HL-60/S4 treated with phorbol 12-myristate 13-acetate at 8.2 ng/mL for 4 days and 3 days (cell line): ENCODE data around the gene LRRC4C.

ENCODE experiments used
- in situ Hi-C: fragments of 300-500 bp; cut with MboI; formaldehyde crosslinking; loops from 2 replicates; pipeline ENCODE4 v1.15.0; 2022; ENCODE audit warnings: low sequenced_read_pairs

The LRRC4C gene

GRCh38 chr11:40274017-40274416, 1185.4 kb downstream of the LRRC4C start:
- in situ Hi-C loops, result no loop called here

GRCh38 chr11:40273192-40273732, 1186.2 kb downstream of the LRRC4C start:
- in situ Hi-C loops, result no loop called here

- in situ Hi-C loops, result no loop called here
Observed at GRCh38 chr11:40271361-40271760, 1188.1 kb downstream of the LRRC4C start.

GRCh38 chr11:40269865-40270264, 1189.6 kb downstream of the LRRC4C start:
- in situ Hi-C loops, result no loop called here

- in situ Hi-C loops, result no loop called here
Observed at GRCh38 chr11:40268551-40268950, 1190.9 kb downstream of the LRRC4C start.

- in situ Hi-C loops, result no loop called here
Observed at GRCh38 chr11:40255457-40255856, 1204.0 kb downstream of the LRRC4C start.

- in situ Hi-C loops, result no loop called here
Observed at GRCh38 chr11:40253166-40253565, 1206.3 kb downstream of the LRRC4C start.

- in situ Hi-C loops, result no loop called here
Observed at GRCh38 chr11:40252236-40252635, 1207.2 kb downstream of the LRRC4C start.

- in situ Hi-C loops, result no loop called here
Observed at GRCh38 chr11:40246983-40247382, 1212.5 kb downstream of the LRRC4C start.

- in situ Hi-C loops, result no loop called here
Observed at GRCh38 chr11:40241524-40242051, 1217.9 kb downstream of the LRRC4C start.

- in situ Hi-C loops, result no loop called here
Observed at GRCh38 chr11:40240284-40240683, 1219.2 kb downstream of the LRRC4C start.

- in situ Hi-C loops, result no loop called here
Observed at GRCh38 chr11:40236526-40236925, 1222.9 kb downstream of the LRRC4C start.

GRCh38 chr11:40235841-40236240, 1223.6 kb downstream of the LRRC4C start:
- in situ Hi-C loops, result no loop called here

- in situ Hi-C loops, result no loop called here
Observed at GRCh38 chr11:40230821-40231220, 1228.6 kb downstream of the LRRC4C start.

GRCh38 chr11:40228662-40229061, 1230.8 kb downstream of the LRRC4C start:
- in situ Hi-C loops, result no loop called here

GRCh38 chr11:40227730-40228129, 1231.7 kb downstream of the LRRC4C start:
- in situ Hi-C loops, result no loop called here

GRCh38 chr11:40226654-40227053, 1232.8 kb downstream of the LRRC4C start:
- in situ Hi-C loops, result no loop called here

GRCh38 chr11:40223596-40224330, 1235.7 kb downstream of the LRRC4C start:
- in situ Hi-C loops, result no loop called here

GRCh38 chr11:40219401-40219800, 1240.1 kb downstream of the LRRC4C start:
- in situ Hi-C loops, result no loop called here

GRCh38 chr11:40215556-40215955, 1243.9 kb downstream of the LRRC4C start:
- in situ Hi-C loops, result no loop called here

- in situ Hi-C loops, result no loop called here
Observed at GRCh38 chr11:40207416-40207815, 1252.0 kb downstream of the LRRC4C start.

- in situ Hi-C loops, result no loop called here
Observed at GRCh38 chr11:40204228-40204627, 1255.2 kb downstream of the LRRC4C start.
